Upper lobe of left lung (tissue), 4 donors: Measurements from ENCODE around the gene MAPK8IP3.

ENCODE experiments used
- CTCF ChIP-seq, 6 experiments: fragments of 450-650 bp in 4 of 6; fragments of 200-600 bp in 2 of 6; sonication (generic) in 2 of 6; IDR thresholded peaks; one replicate each; pipeline ENCODE4 v1.5.1; 2016 to 2019; ENCODE audit warnings: antibody characterized with exemption in 6 of 6
- POLR2A ChIP-seq, 4 donors: fragments of 450-650 bp; IDR thresholded peaks; one replicate each; pipeline ENCODE4 v1.5.1; 2016 to 2017; ENCODE audit warnings: antibody characterized with exemption in 4 of 4, mild to moderate bottlenecking in 2 of 4

DNA sequence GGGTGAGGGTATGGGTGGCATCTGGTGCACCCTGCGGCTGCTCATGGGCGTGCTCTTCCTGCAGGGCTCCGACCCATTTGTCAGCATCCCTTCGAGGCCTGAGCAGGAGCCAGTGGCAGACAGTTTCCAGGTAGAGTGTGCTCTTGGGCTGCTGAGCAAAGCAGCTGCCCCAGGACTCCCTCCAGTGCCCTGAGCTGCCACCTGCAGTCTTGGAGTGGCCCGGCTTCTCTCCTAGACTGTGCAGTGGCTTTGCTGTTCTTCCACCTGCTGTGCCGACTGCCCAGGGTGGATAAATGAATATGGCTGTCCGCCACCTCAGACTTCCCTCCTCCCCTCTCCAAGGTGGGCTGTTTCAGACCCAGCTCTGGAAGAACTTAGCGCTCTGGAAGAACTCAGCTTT, 38.7 kb upstream of the MAPK8IP3 start:
- no peak for TF ChIP-seq CTCF (IDR thresholded peaks at IDR 0.05)
- no peak for TF ChIP-seq POLR2A (IDR thresholded peaks at IDR 0.05)
